ENCODE measurements around the gene SLC38A10. TPM values are rescaled to one million over a fixed set of nuclear protein-coding genes. Genes with fewer than 3 reads are reported as not detected.

SLC38A10 gene
- total RNA-seq, 1 experiment from 2014 or later, result 43.8 TPM

- no peaks in the 10 kb centered on the region for H3K23me2 ChIP-seq (ENCODE audit: insufficient read length, low read depth, low read length, poor library complexity, severe bottlenecking)
- no peak overlapping the region for H3K27ac Mint-ChIP-seq
- no peak overlapping the region for H4K91ac ChIP-seq (ENCODE audit: insufficient read length, low read depth, low read length)
- no peak overlapping the region for H3K23ac ChIP-seq (ENCODE audit: insufficient read length, low read depth, low read length)
- H3K27me3 ChIP-seq (ENCODE audit: insufficient read depth, low read length), result no peaks in the 10 kb centered on the region
- H2BK5ac ChIP-seq (ENCODE audit: insufficient read length, low read length), result no peak overlapping the region
- peaks cover 6% of the 10 kb centered on the region; the same call in 1 of the 2 replicates for H3K27me3 Mint-ChIP-seq (ENCODE audit: low read depth)
- no peaks in the 10 kb centered on the region for H3K79me1 ChIP-seq (ENCODE audit: insufficient read depth, low read depth, low read length, poor library complexity, severe bottlenecking)
- no peak overlapping the region for H2BK120ac ChIP-seq (ENCODE audit: low read depth, low read length, poor library complexity, severe bottlenecking)
- no peak overlapping the region for H3K4me2 ChIP-seq (ENCODE audit: insufficient read depth, insufficient read length, low read length)
- no peak overlapping the region for H2BK15ac ChIP-seq (ENCODE audit: low read depth, low read length)
- no peak overlapping the region for H2BK12ac ChIP-seq (ENCODE audit: insufficient read length, low read depth, low read length)
- no peak overlapping the region for H4K8ac ChIP-seq (replicated peaks; ENCODE audit: insufficient read length, low read depth, low read length)
- WGBS (ENCODE audit: extremely low coverage, insufficient read length, low lambda C conversion rate), result no CpG with 5 or more reads among the region's 10 CpGs
- peaks cover 13 to 21% of the 10 kb centered on the region in 2 experiments for H3K4me1 Mint-ChIP-seq
- H4K20me1 ChIP-seq (ENCODE audit: control insufficient read depth, insufficient read depth, insufficient read length), result no peaks in the 10 kb centered on the region
- no peak overlapping the region for H2AFZ ChIP-seq (ENCODE audit: low read length)
- no peak overlapping the region for H3K9ac ChIP-seq (ENCODE audit: extremely low read depth, insufficient read length, low read length)
- H3K27ac ChIP-seq (ENCODE audit: insufficient read length, low read depth, low read length), result no peak overlapping the region
- no peaks in the 10 kb centered on the region for H3K79me2 ChIP-seq (ENCODE audit: insufficient read depth, low read length)
- H3K4ac ChIP-seq (ENCODE audit: low read depth, low read length), result no peak overlapping the region
- peaks cover 5% of the 10 kb centered on the region; the same call in 1 of the 2 replicates for H3K4me1 ChIP-seq (ENCODE audit: insufficient read depth, low read length)
- H3K36me3 Mint-ChIP-seq (ENCODE audit: insufficient read depth in 1 of 3, low read depth in 3 of 3), result no peaks in the 10 kb centered on the region; a peak in 1 of 7 replicates
- H3K9me3 ChIP-seq (ENCODE audit: control insufficient read depth, low read depth, low read length), result no peaks in the 10 kb centered on the region
- no peak overlapping the region for H3K14ac ChIP-seq (ENCODE audit: insufficient read depth, low read length)
- H3T11ph ChIP-seq (ENCODE audit: low read length), result no peak overlapping the region
- no peak overlapping the region for H3K56ac ChIP-seq (ENCODE audit: insufficient read length, low read depth, low read length)
- no peaks in the 10 kb centered on the region for H3K9me3 Mint-ChIP-seq
- no peak overlapping the region for H3K18ac ChIP-seq (ENCODE audit: insufficient read length, low read depth, low read length)
- no peak for DNase-seq
- H2BK20ac ChIP-seq (ENCODE audit: low read depth, low read length, poor library complexity, severe bottlenecking), result no peak overlapping the region
- no peak overlapping the region for H4K5ac ChIP-seq (ENCODE audit: insufficient read length, low read depth, low read length)
- H3K4me3 Mint-ChIP-seq, result no peak overlapping the region
- no peak for TF ChIP-seq CTCF (conservative IDR thresholded peaks at IDR 0.05)
- no peak overlapping the region for H2AK5ac ChIP-seq (ENCODE audit: insufficient read length, low read length)
Measured at GRCh38 chr17:81317530-81317821, 22.4 kb upstream of the SLC38A10 start.

Measured in H9 (cell line).